NCI-H345 treated with DMSO at 0.1 percent for 48 hours (cell line): ENCODE measurements around the gene RBBP8NL.

Experiments
- DNase-seq: peaks from one replicate; lab custom pipeline; 2025; ENCODE audit not compliant: unreplicated experiment; lab: John Stamatoyannopoulos, UW

The RBBP8NL gene

DNA sequence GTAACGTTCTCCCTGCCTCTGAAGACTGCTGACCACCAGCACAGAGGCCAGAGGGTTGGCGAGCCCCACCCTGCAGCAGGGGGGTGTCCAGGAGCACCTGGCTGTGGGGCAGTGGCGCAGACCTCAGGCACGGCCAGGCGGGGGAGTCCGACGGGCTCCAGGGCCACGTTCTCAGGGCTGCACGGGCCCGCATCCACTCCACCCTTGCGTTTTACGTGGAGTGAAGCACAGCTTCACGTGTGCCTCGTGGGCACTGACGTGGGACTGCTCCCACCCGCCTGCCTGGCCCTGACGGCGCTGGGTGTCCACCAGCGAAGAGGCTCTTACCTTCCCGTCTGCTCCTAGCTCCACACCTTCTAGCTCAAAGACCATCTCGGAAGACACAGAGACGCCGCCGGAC, 33.5 kb downstream of the RBBP8NL start:
- no peak for DNase-seq

DNA sequence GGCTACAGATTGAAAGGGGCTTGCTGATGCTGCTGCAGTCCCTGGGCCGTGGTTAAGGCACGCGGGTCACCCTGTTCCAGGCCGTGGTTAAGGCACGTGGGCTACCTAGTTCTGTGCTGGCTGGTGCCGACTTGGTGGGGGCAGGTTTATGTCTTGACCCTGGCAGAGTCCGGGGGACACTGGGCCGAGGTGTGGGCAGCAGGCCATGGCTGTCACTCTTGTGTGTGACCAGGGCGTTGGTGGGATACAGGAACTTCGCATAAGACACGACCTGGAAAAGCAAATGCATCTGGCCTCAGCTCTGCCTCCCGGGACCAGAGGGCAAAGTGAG, 34.0 kb downstream of the RBBP8NL start:
- DNase-seq: no peak

- no peak for DNase-seq
These were observed 34.6 kb downstream of the RBBP8NL start for GRCh38 chr20:62392621-62393334.

DNA sequence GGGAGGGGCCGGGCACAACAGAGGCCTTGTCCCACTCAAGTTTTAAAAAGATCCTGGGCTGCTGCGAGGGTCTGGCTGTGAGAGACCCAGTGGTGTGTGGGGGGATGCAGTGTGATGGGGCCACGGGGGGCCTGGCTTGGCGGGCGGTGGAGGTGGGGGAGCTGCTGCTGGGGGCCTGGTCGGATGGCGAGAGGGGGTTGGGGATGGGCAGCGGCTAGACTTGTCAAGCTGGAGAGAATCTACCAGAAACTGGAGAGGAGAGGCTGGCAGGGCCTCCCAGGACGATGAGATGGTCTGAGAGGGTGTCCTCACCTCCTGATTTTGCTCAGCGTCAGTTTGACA, 35.3 kb downstream of the RBBP8NL start:
- no peak for DNase-seq

GRCh38 chr20:62391165-62392076, 35.9 kb downstream of the RBBP8NL start:
- no peak for DNase-seq

GRCh38 chr20:62390317-62391164, 36.8 kb downstream of the RBBP8NL start:
- no peak for DNase-seq

- DNase-seq: no peak
These were observed 37.7 kb downstream of the RBBP8NL start for GRCh38 chr20:62389601-62390087.

DNA sequence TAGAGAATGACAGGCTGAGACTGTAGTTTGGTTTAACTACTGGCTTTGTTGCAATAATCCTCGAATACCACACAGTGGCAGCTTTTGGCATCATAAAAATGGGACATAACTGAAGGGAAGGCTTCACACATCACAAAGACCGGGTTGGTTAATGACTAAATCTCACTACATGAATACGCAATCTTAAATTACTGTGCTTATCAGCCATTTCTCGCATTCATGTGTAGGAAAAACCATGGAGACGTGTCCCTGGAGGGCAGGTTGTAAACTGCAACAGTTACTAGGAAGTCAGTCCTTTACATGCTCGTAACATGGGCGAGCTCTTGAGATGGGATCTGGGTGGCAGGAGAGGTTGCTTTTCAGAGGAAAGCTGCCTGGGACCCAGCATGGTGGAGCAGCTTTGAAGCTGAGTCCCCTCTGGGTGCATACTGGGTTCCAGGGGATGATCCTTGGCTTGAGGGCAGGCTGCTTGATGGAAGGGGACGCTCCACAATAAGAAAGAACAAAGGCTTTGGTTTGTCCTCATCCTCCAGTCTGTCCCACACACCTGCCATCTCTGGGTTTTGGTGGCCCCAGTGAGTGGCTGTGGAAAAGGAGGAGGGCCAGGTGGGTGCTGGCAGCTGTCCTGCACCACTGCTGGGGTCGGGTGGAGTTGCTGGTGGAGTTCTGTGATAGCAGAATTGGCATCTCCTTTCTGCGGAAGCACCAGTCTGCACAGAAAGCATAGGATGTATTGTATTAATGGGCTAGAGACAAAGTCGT, 38.3 kb downstream of the RBBP8NL start:
- no peak for DNase-seq

GRCh38 chr20:62387933-62388635, 39.3 kb downstream of the RBBP8NL start:
- no peak for DNase-seq

DNA sequence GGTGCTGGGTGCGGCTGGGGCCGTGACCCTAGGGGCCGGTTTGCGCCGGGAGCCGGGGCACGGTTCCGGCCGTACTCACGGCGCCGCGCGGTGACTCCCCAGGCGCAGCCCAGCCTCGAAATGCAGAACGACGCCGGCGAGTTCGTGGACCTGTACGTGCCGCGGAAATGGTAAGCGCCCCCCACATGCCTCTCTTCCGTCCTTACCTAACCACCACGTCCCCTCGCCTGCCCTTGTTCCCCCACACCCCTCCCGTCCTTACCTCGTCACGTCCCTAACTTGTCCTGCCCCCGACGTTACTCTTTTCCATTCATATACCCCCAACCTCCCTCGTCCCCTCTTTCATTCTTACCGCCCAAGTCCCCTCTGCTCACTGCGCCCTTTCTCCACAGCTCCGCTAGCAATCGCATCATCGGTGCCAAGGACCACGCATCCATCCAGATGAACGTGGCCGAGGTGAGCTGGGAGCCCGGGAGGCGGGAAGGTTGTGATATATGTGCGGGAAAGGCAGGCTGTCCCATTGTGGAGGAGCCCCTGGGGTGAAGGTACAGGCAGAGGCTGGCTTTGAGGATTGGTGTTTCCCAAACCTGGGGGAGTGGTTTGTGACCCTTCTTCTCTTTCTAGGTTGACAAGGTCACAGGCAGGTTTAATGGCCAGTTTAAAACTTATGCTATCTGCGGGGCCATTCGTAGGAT, 40.0 kb downstream of the RBBP8NL start:
- no peak for DNase-seq

- DNase-seq: peak; percentile 88
These were observed 40.7 kb downstream of the RBBP8NL start, which contains the start of gene RPS21 for GRCh38 chr20:62386383-62387218. Gene RPS21 (plus strand): TSS chr20:62387103. CDS start chr20:62387339, 236 bp downstream.

DNA sequence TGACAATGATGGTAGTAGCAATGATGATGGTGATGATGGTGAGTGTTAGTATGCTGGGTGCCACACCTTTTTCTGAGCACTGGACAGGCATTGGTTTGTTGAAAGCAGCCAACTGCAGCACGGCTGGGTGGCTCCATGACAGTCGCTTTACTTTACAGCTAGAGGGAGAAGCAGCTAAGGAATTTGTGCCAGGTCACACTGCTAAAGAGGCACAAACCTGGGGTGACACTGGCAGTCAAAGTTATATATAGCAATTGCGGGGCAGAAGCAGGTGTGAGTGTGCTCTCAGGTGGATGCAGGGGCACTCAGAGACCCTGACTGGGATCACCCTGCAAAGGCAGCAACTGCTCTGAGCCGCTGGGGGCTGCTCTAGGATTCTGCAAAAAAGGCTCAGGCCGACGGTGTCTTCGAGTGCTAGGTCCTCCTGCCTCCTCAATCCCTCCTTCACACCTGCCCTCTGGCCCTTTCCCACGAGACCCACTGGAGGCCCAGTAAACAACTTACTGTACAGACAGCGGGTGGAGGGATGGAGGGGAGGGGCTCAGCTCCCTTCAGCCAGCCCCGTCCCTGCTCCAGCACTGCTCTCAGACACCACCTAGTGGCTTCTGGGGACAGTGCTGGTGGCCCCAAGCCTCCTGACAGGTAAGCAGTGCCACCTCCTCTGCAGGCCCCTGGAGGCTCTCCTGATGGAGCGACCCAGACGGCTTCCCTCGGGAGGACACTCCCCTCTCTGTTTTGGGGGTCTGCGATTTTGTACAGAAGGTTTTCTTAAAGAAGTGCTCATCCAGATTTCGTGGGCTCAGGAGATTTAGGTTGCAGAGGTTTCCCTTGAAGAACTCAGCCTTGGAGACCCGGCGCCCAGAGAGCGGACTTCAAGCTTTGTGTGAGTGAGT, 44.8 kb downstream of the RBBP8NL start:
- DNase-seq: peak; percentile 89

- no peak for DNase-seq
These were observed 45.5 kb downstream of the RBBP8NL start for GRCh38 chr20:62381842-62382241.

GRCh38 chr20:62381202-62381797, 46.0 kb downstream of the RBBP8NL start:
- DNase-seq: no peak

- no peak for DNase-seq
These were observed 49.1 kb downstream of the RBBP8NL start for GRCh38 chr20:62378215-62378614.

DNA sequence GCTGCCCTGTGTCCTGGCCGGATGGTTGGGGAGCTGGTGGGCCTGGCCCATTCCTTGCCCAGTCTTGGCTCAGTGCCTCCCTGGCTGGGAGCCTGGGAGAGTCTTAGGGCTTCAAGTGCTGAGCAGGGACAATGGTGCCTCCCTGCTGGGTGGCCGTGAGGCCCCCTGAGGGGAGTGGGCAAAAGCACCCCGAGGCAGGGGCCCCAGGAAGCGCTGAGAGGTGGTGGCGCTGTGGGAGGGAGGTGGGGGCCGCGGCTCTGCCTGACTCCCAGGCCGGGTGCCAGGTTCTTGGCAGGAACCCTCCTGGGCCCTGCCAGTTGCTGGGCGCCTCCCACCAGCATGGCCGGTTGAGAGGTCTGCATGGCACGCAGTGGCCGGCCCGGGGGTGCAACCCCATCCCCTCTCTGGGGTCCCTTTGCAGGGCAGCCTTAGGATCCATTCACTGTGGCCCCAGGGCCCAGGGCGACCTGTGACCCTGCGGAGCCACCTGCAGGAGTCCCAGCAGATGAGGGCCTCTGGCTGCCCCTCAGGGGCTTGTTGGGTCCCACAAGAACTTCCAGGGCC, 49.6 kb downstream of the RBBP8NL start:
- no peak for DNase-seq

DNA sequence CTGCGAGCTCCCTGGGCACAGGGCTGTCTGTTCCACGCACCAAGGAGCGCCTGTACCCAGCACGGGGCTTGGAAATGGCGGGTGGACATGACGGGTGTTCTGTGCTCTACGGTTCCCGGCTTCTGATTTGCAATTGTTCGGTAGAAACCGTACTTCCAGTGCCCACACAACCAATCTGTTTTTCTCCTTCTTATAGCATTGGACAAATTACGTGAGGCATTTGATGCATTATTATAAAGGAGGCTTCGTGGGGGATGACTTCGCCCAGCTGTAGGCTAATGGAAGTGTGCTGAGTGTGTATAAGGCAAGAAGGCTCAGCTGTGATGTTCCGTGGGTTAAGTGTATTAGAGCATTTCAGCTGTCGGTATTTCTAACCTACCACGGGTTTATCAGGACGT, 50.3 kb downstream of the RBBP8NL start:
- DNase-seq: no peak
